ENCODE data around the gene PAQR6.
"Not testable (repeated sequence)": the region's sequence is repeated elsewhere in the genome, so short reads cannot be mapped to it uniquely, and the experiment has no call there.

The PAQR6 gene

GRCh38 chr1:156229809-156230472 lies 17.9 kb downstream of the PAQR6 start:
- no peak for DNase-seq

DNA sequence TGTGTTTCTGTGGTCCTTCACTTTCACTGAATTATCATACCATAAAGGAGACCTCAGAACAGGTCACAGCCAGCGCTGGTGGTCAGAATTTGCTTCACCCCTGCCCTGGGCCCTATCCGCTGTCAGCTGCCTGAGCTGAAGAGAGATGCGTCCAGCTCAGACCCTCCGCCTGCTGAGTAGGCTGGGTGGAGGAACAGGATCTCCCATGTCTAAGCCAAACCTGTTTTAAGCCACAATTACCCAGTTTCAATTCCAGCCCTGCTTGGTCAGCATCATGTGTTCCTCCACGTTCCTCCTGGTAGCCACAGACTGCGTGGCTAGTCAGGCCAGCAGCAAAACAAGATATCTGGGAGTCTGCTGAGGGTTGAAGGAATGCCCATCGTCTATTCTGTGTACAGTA lies 19.4 kb downstream of the PAQR6 start:
- no peak for DNase-seq

- no peak for DNase-seq
These were observed 21.1 kb downstream of the PAQR6 start for GRCh38 chr1:156226782-156227181.

- no peak for DNase-seq
These were observed 21.7 kb downstream of the PAQR6 start for GRCh38 chr1:156226116-156226538.

GRCh38 chr1:156225677-156226014 lies 22.2 kb downstream of the PAQR6 start:
- no peak for DNase-seq

- DNase-seq, result no peak
These were observed 25.7 kb downstream of the PAQR6 start for GRCh38 chr1:156221986-156222692.

DNA sequence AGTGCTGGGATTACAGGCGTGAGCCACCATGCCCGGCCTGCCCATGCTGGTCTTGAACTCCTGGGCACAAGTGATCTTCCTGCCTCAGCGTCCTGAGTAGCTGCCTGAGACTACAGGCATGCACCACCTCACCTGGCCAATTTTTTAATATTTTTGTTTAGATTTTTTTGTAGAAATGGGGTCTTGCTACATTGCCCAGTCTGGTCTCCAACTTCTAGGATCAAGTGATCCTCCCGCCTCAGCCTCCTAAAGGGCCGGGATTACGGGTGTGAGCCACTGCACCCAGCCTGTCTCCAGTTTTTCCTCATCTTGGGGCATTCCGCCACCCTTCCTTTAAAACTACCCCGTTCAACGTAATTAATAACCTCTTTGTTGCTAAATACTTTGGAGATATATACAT lies 27.6 kb downstream of the PAQR6 start:
- DNase-seq, result no peak

GRCh38 chr1:156217871-156218270 lies 30.0 kb downstream of the PAQR6 start:
- DNase-seq, result peak; percentile 16 to 34

GRCh38 chr1:156216361-156217086 lies 31.3 kb downstream of the PAQR6 start:
- DNase-seq, result not testable (repeated sequence)

GRCh38 chr1:156214024-156214748 lies 33.7 kb downstream of the PAQR6 start:
- DNase-seq, result no peak

DNA sequence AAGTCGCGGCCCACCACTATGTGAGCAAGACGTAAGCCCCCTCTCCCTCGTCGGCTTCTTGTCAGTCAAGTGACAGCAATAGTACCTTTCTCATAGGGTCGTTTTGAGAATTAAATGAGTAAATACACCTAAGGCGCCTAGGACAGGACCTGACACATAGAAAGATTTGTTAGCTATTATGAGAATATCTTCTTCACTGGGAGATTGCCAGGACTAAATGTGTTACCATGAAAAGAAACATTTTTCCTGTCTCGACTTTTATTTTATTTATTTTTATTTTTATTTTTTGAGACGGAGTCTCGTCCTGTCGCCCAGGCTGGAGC lies 34.3 kb downstream of the PAQR6 start:
- no peak for DNase-seq

GRCh38 chr1:156212833-156213643 lies 34.8 kb downstream of the PAQR6 start, which contains the start of gene PMF1:
PMF1 (plus strand) TSS chr1:156213007; CDS start chr1:156213016, 9 bp downstream.
- peak; percentile 94 for DNase-seq

DNA sequence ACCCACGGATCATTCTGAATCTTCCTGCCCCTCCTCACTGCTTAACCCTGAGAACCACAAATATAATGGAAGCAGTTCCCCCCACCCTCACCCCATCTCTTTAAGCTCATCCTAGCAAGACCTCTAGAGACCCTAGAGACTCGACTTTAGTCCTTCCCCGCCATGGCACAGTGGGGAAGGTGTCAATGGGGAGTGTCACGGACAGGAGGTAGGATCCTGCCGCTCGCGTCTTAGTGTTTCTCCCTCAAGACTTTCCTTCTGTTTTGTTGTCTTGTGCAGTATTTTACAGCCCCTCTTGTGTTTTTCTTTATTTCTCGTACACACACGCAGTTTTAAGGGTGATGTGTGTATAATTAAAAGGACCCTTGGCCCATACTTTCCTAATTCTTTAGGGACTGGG lies 35.7 kb downstream of the PAQR6 start:
- DNase-seq, result no peak

GRCh38 chr1:156211243-156211642 lies 36.6 kb downstream of the PAQR6 start:
- no peak for DNase-seq

DNA sequence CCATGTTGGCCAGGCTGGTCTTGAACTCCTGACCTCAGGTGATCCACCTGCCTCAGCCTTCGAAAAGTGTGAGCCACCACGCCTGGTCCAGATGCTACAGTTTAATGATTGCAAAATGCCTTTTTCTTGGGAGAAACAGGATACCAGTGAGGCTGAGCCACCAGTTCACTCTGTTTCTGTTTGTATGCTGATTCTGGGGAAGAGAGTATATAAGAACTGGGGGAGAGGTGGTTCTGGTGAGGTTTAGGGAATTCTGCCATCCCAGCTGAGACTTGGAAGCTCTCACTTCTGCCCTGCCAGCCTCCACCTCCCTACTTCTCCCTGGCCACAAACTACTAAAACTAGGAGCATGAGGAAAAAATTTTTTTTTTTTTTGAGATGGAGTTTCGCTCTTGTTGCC lies 43.2 kb downstream of the PAQR6 start:
- DNase-seq, result no peak

DNA sequence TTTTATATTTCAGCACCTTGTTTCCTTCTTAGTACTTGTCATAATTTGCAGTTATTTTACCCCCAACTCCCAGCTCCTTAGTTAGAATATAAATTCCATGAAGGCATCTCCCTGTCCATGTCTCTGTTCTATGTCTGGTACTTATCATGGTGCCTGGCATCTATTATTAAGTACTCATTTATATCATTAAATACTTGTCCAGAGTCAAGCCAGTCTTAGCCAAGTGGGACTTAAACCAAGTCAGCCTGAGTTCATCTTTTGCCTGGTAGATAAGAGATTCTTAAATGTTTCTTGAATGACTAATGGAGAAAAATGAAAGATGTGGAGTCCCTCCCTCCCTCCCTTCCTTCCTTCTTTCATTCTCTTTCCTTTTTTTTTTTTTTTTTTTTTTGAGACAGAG lies 44.5 kb downstream of the PAQR6 start:
- no peak for DNase-seq

DNA sequence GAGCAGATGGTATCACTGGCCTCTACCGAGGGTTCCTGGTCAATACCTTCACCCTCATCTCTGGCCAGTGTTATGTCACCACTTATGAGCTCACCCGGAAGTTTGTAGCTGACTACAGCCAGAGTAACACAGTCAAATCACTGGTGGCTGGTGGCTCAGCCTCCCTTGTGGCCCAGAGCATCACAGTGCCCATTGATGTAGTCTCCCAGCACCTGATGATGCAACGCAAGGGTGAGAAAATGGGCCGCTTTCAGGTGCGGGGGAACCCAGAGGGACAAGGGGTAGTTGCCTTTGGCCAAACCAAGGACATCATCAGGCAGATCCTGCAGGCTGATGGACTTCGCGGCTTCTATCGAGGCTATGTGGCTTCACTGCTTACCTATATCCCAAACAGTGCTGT lies 47.8 kb downstream of the PAQR6 start:
- DNase-seq, result no peak

DNA sequence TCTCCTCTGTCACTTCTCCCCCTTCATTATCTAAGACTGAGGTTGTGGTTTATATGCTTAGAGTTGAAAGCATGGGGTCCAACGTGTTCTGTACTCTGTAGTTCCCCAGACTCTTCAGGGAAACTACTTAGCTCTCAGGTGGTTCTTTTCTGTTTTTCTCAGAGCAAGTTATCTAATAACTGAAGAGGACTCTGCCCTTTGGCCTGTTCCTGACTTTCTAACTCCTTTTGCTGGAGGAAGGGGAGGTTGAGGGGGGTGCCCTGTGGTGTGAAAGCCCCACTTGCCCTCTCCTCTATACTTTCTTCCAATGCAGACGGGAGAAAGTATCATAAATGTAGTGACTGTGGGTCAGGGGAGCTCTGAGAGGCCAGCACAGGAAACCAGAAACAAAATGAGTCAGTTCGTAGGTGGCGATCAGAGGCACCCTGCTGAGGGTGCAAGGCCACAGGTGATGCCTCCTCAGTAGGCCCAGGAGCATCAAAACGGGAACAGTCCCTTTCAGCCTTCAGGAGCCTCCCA lies 49.0 kb downstream of the PAQR6 start:
- DNase-seq, result no peak

GRCh38 chr1:156196445-156196844 lies 51.4 kb downstream of the PAQR6 start:
- DNase-seq, result no peak

DNA sequence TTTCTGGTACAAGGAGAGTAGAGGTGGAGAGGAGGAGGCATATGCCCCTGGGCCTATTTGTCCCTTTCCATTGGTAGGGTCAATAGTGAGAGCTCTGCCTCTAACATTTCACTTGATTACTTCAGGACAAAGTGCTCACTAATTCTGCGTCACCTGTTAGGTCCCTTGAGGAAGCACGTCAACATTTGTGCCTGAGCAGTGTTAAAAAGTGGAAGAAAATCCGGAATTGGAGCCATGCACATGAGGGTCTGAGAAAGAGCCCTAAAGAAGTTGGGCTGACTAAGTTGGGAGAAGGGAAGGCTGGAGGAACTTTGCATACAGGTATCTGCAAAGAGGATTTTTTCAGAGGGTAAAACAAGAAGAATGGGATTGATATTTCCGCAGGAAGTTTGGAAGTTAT lies 52.0 kb downstream of the PAQR6 start:
- no peak for DNase-seq

GRCh38 chr1:156194300-156194652 lies 53.6 kb downstream of the PAQR6 start:
- no peak for DNase-seq

DNA sequence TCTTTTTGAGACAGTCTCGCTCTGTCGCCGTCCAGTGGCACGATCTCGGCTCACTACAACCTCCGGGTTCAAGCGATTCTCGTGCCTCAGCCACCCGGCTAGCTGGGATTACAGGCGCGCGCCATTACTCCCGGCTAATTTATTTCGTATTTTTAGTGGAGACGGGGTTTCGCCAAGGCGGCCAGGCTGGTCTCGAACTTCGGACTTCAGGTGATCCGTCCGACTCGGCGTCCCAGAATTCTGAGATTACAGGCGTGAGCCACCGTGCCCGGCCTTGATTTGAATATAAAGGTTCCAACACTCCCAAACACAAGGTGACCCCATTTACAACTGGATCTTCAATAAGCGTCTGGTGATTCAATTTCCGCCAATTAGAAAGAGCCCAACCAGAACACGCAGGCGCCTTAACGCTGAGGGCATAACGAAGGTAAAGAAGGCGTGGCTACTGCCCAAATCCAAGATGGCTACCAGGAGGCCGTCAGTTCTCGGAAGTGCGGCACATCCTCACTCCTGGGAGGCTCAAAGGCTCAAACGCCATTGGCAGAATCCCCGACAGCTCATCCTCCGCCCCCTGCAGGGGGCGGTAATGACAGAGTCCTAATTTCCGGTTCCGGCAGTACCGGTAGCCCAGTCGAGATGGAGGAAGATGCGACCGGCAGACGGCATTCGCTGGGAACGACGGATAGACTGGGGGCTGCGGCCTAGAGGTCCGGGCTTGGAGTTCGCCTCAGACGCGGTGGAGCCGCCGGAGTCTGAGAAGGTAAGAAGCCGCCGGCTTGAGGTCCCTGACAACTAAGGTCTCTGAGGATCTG lies 54.2 kb downstream of the PAQR6 start, which contains the start of gene SLC25A44:
Gene SLC25A44 (plus strand): TSS at position 617 of the 812 bp plus-strand sequence. CDS start 5,744 bp downstream, outside the sequence.
- DNase-seq, result peak; percentile 95 to 96
